GM12891 (cell line): ENCODE measurements around the gene NLGN1.

Experiments used
- PAX5 ChIP-seq: IDR thresholded peaks from 2 replicates; pipeline ENCODE4 v1.6.1; 2011; ENCODE audit warnings: low read length, moderate library complexity, mild to moderate bottlenecking; ENCODE audit not compliant: insufficient read depth, severe bottlenecking
- POLR2A ChIP-seq: IDR thresholded peaks from 2 replicates; pipeline ENCODE4 v1.6.1; 2011; ENCODE audit warnings: low read depth, low read length, control low read depth
- POLR2AphosphoS5 ChIP-seq: IDR thresholded peaks from 2 replicates; pipeline ENCODE4 v1.6.1; 2011; ENCODE audit warnings: low read depth, low read length, control low read depth
- POU2F2 ChIP-seq: IDR thresholded peaks from 2 replicates; pipeline ENCODE4 v1.6.1; 2011; ENCODE audit warnings: low read depth, mild to moderate bottlenecking, control low read depth, low read length, moderate library complexity
- SPI1 ChIP-seq: IDR thresholded peaks from 2 replicates; pipeline ENCODE4 v1.6.1; 2011; ENCODE audit warnings: low read depth, low read length, control low read depth
- TAF1 ChIP-seq: IDR thresholded peaks from 2 replicates; pipeline ENCODE4 v1.6.1; 2011; ENCODE audit warnings: low read depth, low read length, control low read depth

DNA sequence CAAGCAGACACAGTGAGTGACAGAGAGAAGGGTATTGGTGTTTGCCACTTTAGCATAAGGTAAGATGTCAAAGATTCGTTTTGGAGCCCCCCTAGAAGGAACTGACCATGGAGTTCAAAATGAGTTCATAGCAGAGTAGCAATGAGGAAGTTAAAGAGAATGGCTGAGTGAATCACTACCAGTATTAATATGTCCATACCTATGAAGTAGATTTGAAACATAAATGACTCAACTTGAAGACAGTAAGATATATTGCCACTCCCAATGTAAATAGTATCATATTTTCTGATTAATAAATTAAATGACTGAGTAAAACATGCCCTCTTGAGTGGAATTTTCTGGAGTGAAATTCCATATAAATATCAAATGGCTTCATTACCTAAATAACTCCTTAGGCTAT, 675.1 kb downstream of the NLGN1 start:
- TF ChIP-seq POLR2A (no peak), TAF1 (no peak), POLR2AphosphoS5 (no peak), PAX5 (no peak), SPI1 (no peak), POU2F2 (no peak)
